Naive thymus-derived CD8-positive, alpha-beta T cell (primary cell): ENCODE data around the gene DNAJB6. TPM values are rescaled to one million over a fixed set of nuclear protein-coding genes. Genes with fewer than 3 reads are reported as not detected.
"Not testable (repeated sequence)": the region's sequence is repeated elsewhere in the genome, so short reads cannot be mapped to it uniquely, and the experiment has no call there.

Source experiments
- ATAC-seq, 2 donors: fragments of 150-1000 bp; cut with Tn5 transposase in 1 of 2; sonication (Bioruptor Pico), chemical (Tn5 transposase) in 1 of 2; 1 replicate in 1 of 2; 2 replicates in 1 of 2; pipeline ENCODE4 v1.10.0; 2021; ENCODE audit warnings: mild to moderate bottlenecking in 2 of 2, moderate library complexity in 2 of 2
- POLR2A ChIA-PET: fragments of 350-600 bp; sonication (Branson Sonifier 250); formaldehyde crosslinking; loops from one replicate; lab custom pipeline; 2021; ENCODE audit warnings: antibody characterized with exemption; lab: Charles Lee
- DNase-seq, 10 donors: peaks; one replicate each; pipeline versions ENCODE4 v3.0.0 to v3.0.0-alpha.2; 2020 to 2022
- H3K27ac Mint-ChIP-seq, 10 donors: one replicate each; pipeline ENCODE4 v1.8.0; 2020 to 2022; ENCODE audit warnings: mild to moderate bottlenecking in 10 of 10, mixed read lengths in 10 of 10, moderate library complexity in 4 of 10, inconsistent platforms in 1 of 10
- H3K27me3 Mint-ChIP-seq, 5 donors: one replicate each; pipeline ENCODE4 v1.8.0; 2021 to 2022; ENCODE audit warnings: mixed read lengths in 5 of 5
- H3K36me3 Mint-ChIP-seq, 3 donors: one replicate each; pipeline ENCODE4 v1.8.0; 2020 to 2022; ENCODE audit warnings: mixed read lengths in 3 of 3, mild to moderate bottlenecking in 2 of 3, inconsistent platforms in 1 of 3
- H3K4me1 Mint-ChIP-seq, 4 donors: one replicate each; pipeline ENCODE4 v1.8.0; 2021 to 2022; ENCODE audit warnings: mixed read lengths in 4 of 4
- H3K4me3 Mint-ChIP-seq, 10 donors: one replicate each; pipeline ENCODE4 v1.8.0; 2020 to 2022; ENCODE audit warnings: mild to moderate bottlenecking in 10 of 10, mixed read lengths in 10 of 10, moderate library complexity in 6 of 10, inconsistent platforms in 1 of 10
- H3K9me3 Mint-ChIP-seq, 9 donors: one replicate each; pipeline ENCODE4 v1.8.0; 2020 to 2022; ENCODE audit warnings: mixed read lengths in 9 of 9, mild to moderate bottlenecking in 3 of 9, inconsistent platforms in 1 of 9, moderate library complexity in 1 of 9
- polyA plus RNA-seq, 3 donors: library from polyadenylated mRNA; unstranded; fragments of 300-500 nt; fragmentation: Illumina TruSeq; gene quantifications; one replicate each; pipeline ENCODE4 v1.2.3, GENCODE V29; 2021
- total RNA-seq, 8 experiments: library from RNA in 2 of 8; stranded (reverse) in 2 of 8; gene quantifications; one replicate each; pipeline ENCODE4 v1.2.3 and lab custom pipeline; 2021 to 2026

The DNAJB6 gene
- total and polyA plus RNA-seq, 5 experiments from 2014 or later, result 112 to 159 (median 115) TPM

DNA sequence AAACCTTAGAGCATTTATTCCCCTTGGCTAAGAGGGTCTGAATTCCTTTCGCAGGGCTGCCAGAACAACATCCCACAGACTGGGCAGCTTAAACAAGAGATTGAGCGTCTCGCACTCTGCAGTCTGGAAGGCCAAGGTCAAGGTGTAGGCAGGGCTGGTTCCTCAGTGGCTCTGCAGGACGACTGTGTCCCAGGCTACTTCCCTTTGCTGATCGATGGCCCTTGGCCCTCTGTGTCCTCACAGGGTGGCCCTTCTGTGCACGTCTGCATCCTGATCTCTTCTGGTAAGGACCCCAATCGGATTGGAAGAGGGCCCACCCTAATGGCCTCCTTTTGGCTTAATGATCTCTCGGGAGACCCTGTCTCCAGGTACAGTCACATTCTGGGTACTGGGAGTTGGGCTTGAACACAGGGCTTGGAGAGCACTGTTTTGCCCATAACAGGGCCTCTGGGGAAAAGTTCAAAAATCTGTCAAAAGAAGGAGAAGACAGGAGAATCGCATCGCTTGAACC, 35.1 kb upstream of the DNAJB6 start:
- POLR2A ChIA-PET, result interaction anchor here (1.1 to 1.3 kb wide), 2 partner anchors 28 to 37 kb away, joined by 3 to 5 read pairs; no protein-coding TSS in a partner anchor

DNA sequence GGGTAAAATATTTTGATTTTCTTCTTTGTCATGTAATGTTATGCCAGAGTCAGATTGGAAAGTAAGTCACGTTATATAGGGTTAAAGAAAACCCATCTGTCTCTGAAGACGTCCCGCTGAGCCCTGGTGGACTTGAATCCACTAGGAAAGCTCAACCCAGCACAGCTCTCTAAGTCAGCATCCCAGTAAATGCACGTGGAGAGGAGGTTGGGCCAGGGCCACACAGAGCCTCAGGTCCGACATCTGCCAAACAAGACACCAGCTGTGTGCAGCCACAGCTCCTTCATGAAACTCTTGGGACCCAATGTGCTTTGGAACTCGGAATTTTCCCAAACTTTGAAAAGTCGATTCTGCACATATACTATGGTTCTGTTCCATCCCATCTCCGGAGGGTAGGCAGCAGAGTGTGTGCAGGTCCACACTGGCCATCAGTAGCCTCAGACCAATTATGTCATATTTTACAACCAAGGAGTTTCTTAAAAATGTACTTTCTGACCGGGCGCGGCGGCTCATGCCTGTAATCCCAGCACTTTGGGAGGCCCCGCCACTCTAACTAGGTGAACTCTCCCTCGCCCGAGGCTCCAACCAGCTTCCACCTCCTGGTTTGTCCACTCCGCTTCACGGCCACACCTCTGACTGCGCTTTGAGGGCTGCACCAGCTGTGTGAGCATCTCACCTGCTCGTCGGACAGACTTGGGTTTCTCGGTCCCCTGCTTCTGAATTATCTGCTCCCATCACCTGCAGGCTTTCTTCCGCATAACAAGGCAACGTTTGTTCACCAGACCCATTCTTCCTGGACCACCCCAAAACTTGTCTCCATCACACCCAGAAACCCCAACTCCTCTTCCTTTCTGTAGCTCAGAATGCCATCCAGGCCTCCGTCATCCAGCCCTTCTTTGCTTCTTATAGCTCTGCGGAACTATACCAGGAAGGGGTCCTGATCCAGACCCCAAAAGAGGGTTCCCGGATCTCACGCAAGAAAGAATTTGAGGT, 29.7 kb upstream of the DNAJB6 start:
- ATAC-seq (no peak), DNase-seq (no peak)
- no peaks in the 10 kb centered on the region for H3K9me3 Mint-ChIP-seq
- no peak overlapping the region for H3K4me3 Mint-ChIP-seq
- H3K4me1 Mint-ChIP-seq, result peaks cover 7 to 16% (median 15%) of the 10 kb centered on the region in 4 donors
- H3K27ac Mint-ChIP-seq, result peak overlapping the region in 3 of 10 donors; percentile 35 to 53 (median 35)
- no peaks in the 10 kb centered on the region for H3K27me3 Mint-ChIP-seq
- POLR2A ChIA-PET, result no interaction called here
- no peaks in the 10 kb centered on the region for H3K36me3 Mint-ChIP-seq

More for the DNA sequence above, 35.1 kb upstream of the DNAJB6 start:
- no peak for ATAC-seq
- Mint-ChIP-seq H3K4me3 (peak overlapping the region; percentile 64 to 86 (median 80)), H3K9me3 (no peaks in the 10 kb centered on the region), H3K27me3 (peaks cover 0 to 10% (median 2%) of the 10 kb centered on the region in 5 donors), H3K36me3 (no peaks in the 10 kb centered on the region), H3K27ac (peak overlapping the region; percentile 54 to 96 (median 88)), H3K4me1 (peaks cover 15 to 40% (median 34%) of the 10 kb centered on the region in 4 donors)
- DNase-seq, result no peak

DNA sequence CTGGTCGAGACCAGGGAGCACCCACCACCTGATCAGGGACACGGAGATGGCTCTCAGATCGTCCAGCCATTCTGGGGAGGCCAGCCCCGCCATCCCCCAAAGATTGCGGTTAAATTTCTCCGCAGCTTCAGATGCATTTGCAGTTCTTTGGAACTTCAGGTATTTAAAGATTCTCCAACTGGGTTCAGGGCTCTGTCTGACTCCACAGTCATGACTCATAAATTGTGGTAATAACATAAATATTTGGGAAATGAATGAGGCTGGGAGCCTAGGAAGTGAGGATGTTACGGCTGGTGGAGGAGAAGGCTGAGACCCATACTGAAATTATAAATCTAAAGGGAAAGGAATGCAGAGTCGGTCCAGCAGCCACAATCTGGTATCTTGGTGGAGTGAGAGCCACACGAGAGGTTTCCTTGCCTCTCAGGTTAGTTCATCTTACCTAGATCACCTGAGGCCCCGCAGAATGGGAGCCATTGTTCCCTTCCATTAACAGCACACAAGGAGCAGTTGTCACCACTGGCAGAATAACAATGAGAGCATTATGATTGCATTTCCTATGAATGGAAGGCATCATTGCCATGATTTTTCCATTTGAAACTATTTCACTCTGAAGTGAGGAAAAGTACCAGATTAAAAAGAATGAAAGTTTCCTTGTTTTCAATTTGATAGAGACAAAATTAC, 26.7 kb upstream of the DNAJB6 start:
- DNase-seq (no peak), ATAC-seq (no peak)
- H3K4me3 Mint-ChIP-seq, result no peak overlapping the region
- POLR2A ChIA-PET, result no interaction called here
- peaks cover 0 to 4% (median 2%) of the 10 kb centered on the region in 4 donors for H3K4me1 Mint-ChIP-seq
- no peaks in the 10 kb centered on the region for H3K27me3 Mint-ChIP-seq
- no peaks in the 10 kb centered on the region for H3K36me3 Mint-ChIP-seq
- H3K9me3 Mint-ChIP-seq, result no peaks in the 10 kb centered on the region
- H3K27ac Mint-ChIP-seq, result no peak overlapping the region

DNA sequence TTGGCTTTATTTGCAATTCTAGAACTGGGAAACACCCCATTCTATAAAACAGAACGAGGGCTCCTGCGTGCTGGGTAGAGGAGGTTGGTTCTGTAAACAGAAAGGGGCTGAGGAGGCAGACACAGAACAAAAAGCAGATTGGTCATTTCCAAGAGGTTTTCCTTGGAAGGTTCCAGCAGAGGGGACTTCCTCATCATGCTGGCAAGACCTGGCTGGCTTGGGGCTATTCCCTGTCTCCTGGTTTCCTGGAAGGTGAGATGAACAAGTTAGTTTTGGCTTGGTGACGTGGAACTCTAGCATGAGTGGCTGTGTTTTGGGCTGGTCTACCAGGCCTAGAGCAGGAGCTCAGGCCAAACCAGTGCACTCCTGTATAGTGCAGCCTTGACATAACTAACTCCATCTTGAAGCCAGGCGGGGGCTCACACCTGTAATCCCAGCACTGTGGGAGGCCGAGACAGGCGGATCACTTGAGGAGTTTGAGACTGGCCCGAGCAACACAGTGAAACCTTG, 26.1 kb upstream of the DNAJB6 start:
- H3K4me3 Mint-ChIP-seq, result no peak overlapping the region
- DNase-seq (no peak), ATAC-seq (no peak)
- peaks cover 0 to 4% (median 1%) of the 10 kb centered on the region in 4 donors for H3K4me1 Mint-ChIP-seq
- H3K27ac Mint-ChIP-seq, result no peak overlapping the region
- no peaks in the 10 kb centered on the region for H3K36me3 Mint-ChIP-seq
- H3K9me3 Mint-ChIP-seq, result no peaks in the 10 kb centered on the region
- no peaks in the 10 kb centered on the region for H3K27me3 Mint-ChIP-seq
- POLR2A ChIA-PET, result no interaction called here

DNA sequence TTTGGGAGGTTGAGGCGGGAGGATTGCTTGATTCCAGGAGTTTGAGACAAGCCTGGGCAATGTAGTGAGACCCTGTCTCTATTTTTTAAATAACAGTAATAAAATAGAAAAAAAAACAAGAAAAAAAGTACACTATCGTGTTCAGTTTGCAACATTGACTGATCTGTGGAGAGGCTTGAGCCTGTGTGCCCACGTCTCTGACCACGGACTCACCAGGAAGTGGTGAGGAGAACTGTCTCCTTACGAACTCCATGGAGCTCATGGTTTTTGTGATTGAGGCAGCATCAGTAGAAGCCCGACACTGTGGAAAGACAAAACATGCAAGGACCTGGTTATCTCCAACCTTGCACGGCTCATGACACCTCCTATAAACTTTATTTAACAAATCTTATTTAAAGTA, 23.9 kb upstream of the DNAJB6 start:
- H3K9me3 Mint-ChIP-seq, result no peaks in the 10 kb centered on the region
- POLR2A ChIA-PET, result interaction anchor here (0.6 kb wide), 1 partner anchor 11 kb away, joined by 3 read pairs; no protein-coding TSS in a partner anchor

DNA sequence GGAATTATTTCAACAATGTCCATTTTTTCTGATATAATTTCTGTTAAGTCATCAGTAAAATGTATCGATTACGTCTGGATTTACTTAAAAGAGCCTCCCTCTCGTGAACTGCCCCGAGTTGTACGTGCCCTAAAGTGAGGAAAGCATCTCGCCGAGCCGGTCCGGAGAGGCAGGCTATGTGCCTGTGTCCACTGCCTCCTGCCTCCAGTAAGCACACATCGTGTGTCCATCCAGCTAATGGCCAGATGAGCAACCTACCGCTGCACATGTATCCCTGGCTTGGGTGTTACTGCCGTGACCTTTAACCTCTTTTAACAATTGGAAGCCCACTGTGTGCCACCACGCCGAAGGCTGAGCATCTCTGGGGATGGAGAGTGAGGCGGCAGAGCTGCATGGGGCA, 23.2 kb upstream of the DNAJB6 start:
- no peaks in the 10 kb centered on the region for H3K36me3 Mint-ChIP-seq
- H3K4me3 Mint-ChIP-seq, result no peak overlapping the region
- peaks cover 0 to 3% (median 0%) of the 10 kb centered on the region in 4 donors for H3K4me1 Mint-ChIP-seq
- DNase-seq (no peak), ATAC-seq (no peak)
- H3K27ac Mint-ChIP-seq, result no peak overlapping the region
- POLR2A ChIA-PET, result no interaction called here
- H3K27me3 Mint-ChIP-seq, result no peaks in the 10 kb centered on the region
- no peaks in the 10 kb centered on the region for H3K9me3 Mint-ChIP-seq

More for the DNA sequence above, 23.9 kb upstream of the DNAJB6 start:
- no peaks in the 10 kb centered on the region for H3K36me3 Mint-ChIP-seq
- no peaks in the 10 kb centered on the region for H3K4me1 Mint-ChIP-seq
- H3K27ac Mint-ChIP-seq, result no peak overlapping the region
- no peak for DNase-seq
- no peaks in the 10 kb centered on the region for H3K27me3 Mint-ChIP-seq
- no peak for ATAC-seq
- no peak overlapping the region for H3K4me3 Mint-ChIP-seq

DNA sequence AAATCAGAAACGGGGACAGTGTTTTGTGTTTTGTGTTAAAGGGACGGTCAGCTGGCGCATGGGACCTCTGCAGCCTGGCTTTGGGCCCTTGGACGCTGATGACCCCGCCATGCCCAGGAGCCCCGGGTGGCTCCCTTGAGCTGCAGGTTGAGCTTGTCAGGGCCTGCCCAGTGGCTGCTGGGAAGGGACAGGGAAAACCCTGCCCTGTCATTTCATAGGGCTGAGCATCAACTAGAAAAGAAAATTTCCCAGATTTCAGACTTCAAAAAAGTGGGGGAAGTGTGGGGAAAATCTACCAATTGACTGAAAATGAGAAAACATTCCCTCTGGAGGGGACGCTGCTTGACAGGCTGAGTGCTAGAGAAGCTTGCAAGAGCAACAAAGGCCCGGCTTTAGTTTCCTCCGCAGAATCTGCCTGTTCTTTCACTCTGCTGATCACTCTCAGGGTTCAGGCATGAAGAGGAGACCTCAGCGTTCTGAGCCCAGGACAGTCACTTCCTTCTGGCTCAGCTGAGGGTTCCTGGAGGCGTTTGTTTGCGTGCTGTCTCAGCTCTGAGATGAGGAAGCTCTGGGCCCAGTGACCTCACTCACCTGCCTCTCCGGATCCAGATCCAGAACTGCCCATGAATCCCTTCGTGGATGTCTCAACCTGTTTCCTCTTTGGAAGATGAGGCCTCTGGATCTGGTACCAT, 18.6 kb upstream of the DNAJB6 start:
- H3K9me3 Mint-ChIP-seq, result no peaks in the 10 kb centered on the region
- H3K36me3 Mint-ChIP-seq, result no peaks in the 10 kb centered on the region
- H3K27me3 Mint-ChIP-seq, result no peaks in the 10 kb centered on the region
- DNase-seq, result no peak
- ATAC-seq, result no peak
- no peak overlapping the region for H3K27ac Mint-ChIP-seq
- H3K4me1 Mint-ChIP-seq, result peaks cover 0 to 4% (median 3%) of the 10 kb centered on the region in 4 donors
- no peak overlapping the region for H3K4me3 Mint-ChIP-seq
- POLR2A ChIA-PET, result no interaction called here

DNA sequence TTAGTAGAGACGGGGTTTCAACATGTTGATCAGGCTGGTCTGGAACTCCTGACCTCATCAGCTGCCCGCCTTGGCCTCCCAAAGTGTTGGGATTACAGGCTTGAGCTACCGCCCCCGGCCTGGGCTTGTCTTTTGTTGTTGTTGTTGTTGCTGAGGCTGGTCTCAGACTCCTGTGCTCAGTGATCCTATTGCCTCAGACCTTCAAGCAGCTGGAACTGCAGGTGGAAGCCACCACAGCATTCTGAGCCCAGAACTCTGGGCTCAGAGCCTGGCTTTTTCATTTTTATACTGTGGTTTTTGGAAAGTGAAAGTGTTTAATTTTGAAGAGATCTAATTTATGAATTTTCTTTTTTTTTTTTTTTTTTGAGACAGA, 16.2 kb upstream of the DNAJB6 start:
- H3K4me1 Mint-ChIP-seq, result peaks cover 0 to 4% (median 3%) of the 10 kb centered on the region in 4 donors
- peak overlapping the region in 1 of 10 donors; percentile 48 for H3K27ac Mint-ChIP-seq
- no peak for DNase-seq
- H3K4me3 Mint-ChIP-seq, result no peak overlapping the region
- ATAC-seq, result no peak
- H3K9me3 Mint-ChIP-seq, result no peaks in the 10 kb centered on the region
- no peaks in the 10 kb centered on the region for H3K36me3 Mint-ChIP-seq
- POLR2A ChIA-PET, result interaction anchor here (0.7 kb wide), 1 partner anchor 68 kb away, joined by 3 read pairs; no protein-coding TSS in a partner anchor
- H3K27me3 Mint-ChIP-seq, result no peaks in the 10 kb centered on the region

DNA sequence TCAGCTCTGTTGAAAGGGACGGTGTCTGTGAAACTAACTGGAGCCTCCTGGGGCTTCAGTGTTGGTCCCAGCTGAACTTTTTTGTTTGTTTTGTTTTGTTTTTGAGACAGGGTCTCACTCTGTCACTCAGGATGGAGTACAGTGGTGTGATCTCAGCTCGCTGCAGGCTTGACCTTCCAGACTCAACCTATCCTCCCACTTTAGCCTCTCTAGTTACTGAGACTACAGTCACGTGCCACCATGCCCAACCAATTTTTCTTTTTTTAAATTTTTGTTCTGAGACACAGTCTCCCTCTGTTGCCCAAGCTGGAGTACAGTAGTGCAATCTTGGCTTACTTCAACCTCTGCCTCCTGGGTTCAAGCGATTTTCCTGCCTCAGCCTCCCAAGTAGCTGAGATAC, 13.4 kb upstream of the DNAJB6 start:
- no peak overlapping the region for H3K4me3 Mint-ChIP-seq
- peak overlapping the region in 1 of 10 donors; percentile 43 for H3K27ac Mint-ChIP-seq
- H3K27me3 Mint-ChIP-seq, result no peaks in the 10 kb centered on the region
- H3K36me3 Mint-ChIP-seq, result no peaks in the 10 kb centered on the region
- ATAC-seq, result no peak
- no peaks in the 10 kb centered on the region for H3K9me3 Mint-ChIP-seq
- no peak for DNase-seq
- peaks cover 0 to 4% (median 3%) of the 10 kb centered on the region in 4 donors for H3K4me1 Mint-ChIP-seq
- POLR2A ChIA-PET, result no interaction called here

DNA sequence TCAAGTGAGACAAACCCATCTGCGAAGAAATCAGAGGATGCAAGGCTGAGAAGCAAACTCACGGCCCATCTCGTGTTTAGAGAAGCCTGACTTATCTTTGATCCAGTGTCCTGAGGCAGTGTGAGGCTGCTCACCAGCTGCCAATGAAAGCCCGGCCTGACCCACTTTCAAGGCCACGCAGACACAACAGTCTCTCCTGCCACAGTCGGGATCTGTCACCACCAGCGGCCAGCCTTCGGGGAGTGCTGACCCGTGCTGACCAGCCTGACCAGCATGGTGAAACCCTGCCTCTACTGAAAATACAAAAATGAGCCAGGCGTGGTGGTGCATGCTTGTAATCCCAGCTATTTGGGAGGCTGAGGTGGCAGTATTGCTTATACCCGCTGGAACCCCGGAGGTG, 7.4 kb upstream of the DNAJB6 start:
- ATAC-seq, result no peak
- Mint-ChIP-seq H3K27ac (no peak overlapping the region), H3K36me3 (no peaks in the 10 kb centered on the region), H3K4me3 (no peak overlapping the region), H3K4me1 (peaks cover 0 to 5% (median 0%) of the 10 kb centered on the region in 4 donors), H3K27me3 (peaks cover 0 to 6% (median 4%) of the 10 kb centered on the region in 5 donors), H3K9me3 (no peaks in the 10 kb centered on the region)
- POLR2A ChIA-PET, result no interaction called here
- no peak for DNase-seq

DNA sequence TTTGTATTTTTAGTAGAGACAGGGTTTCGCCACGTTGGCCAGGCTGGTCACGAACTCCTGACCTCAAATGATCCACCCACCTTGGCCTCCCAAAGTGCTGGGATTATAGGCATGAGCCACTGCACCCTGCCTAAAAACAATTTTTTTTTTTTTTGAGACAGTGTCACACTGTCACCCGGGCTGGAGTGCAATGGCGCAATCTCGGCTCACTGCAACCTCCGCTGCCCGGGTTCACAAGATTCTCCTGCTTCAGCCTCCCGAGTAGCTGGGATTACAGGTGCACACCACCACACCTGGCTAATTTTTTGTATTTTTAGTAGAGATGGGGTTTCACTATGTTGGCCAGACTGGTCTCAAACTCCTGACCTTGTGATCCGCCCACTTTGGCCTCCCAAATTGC, 6.2 kb upstream of the DNAJB6 start:
- DNase-seq, H3K27me3 Mint-ChIP-seq, H3K9me3 Mint-ChIP-seq, POLR2A ChIA-PET, H3K27ac Mint-ChIP-seq, ATAC-seq, H3K36me3 Mint-ChIP-seq, H3K4me3 Mint-ChIP-seq, H3K4me1 Mint-ChIP-seq: not testable (repeated sequence)

DNA sequence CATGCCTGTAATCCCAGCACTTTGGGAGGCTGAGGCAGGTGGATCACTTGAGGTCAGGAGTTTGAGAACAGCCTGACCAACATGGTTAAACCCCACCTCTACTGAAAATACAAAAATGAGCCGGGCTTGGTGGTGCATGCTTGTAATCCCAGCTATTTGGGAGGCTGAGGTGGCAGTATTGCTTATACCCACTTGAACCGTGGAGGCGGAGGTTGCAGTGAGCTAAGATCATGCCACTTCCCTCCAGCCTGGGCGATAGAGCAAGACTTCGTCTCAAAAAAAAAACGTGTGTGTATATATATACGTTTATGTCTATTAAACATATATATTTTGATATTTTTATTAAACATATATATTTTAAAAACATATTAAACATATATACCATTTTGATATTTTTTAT, 5.8 kb upstream of the DNAJB6 start:
- POLR2A ChIA-PET, H3K27me3 Mint-ChIP-seq, DNase-seq, ATAC-seq, H3K4me3 Mint-ChIP-seq, H3K36me3 Mint-ChIP-seq, H3K27ac Mint-ChIP-seq, H3K9me3 Mint-ChIP-seq: not testable (repeated sequence)
- H3K4me1 Mint-ChIP-seq, result peaks cover 0 to 11% (median 2%) of the 10 kb centered on the region in 4 donors
